ENCODE measurements around the gene ZBTB4. TPM values are rescaled to one million over a fixed set of nuclear protein-coding genes. Genes with fewer than 3 reads are reported as not detected.
A peak's percentile ranks its signal among the peaks of the same experiment; 100 is the strongest.

ZBTB4 gene
- total and polyA plus RNA-seq, 9 of the 15 experiments (the other 6 are each of a cell fraction or from before 2014, with no cell fraction given): 0.92 to 6.9 (median 3.3) TPM

GRCh38 chr17:7496470-7497183 is 17.2 kb upstream of the ZBTB4 start:
- no peak for ATAC-seq
- H3K79me2 ChIP-seq (ENCODE audit: control insufficient read depth, insufficient read depth, low read length): peaks cover 37% of the 10 kb centered on the region

More at GRCh38 chr17:7496470-7497183, 17.2 kb upstream of the ZBTB4 start:
- TF ChIP-seq POLR2G (IDR thresholded peaks at IDR 0.05; ENCODE audit: low read depth, low read length) (0 out of 2 replicates have a peak, but pooled peaks have one; percentile 2), TCF15 (CRISPR knock-in tag; IDR thresholded peaks at IDR 0.05) (no peak), PATZ1 (CRISPR knock-in tag; IDR thresholded peaks at IDR 0.05; ENCODE audit: borderline replicate concordance) (no peak)
- Histone ChIP-seq H3K27me3 (ENCODE audit: control insufficient read depth in 2 of 2, insufficient read depth in 2 of 2, low read length in 2 of 2) (no peaks in the 10 kb centered on the region), H2AFZ (ENCODE audit: low read depth, low read length) (no peak overlapping the region), H3K27ac (ENCODE audit: extremely low read depth, low read depth, low read length) (no peak overlapping the region), H3K4me2 (ENCODE audit: insufficient read depth, low read length) (no peak overlapping the region), H3K9ac (ENCODE audit: insufficient read depth in 1 of 2, low read depth in 2 of 2, low read length in 2 of 2) (no peak overlapping the region; a peak in 1 of 4 replicates), H3K9me1 (ENCODE audit: control insufficient read depth, insufficient read depth, low read length) (no peaks in the 10 kb centered on the region), H3K9me3 (replicated peaks; ENCODE audit: control insufficient read depth, insufficient read depth, low read depth, low read length) (no peaks in the 10 kb centered on the region), H3K36me3 (ENCODE audit: control insufficient read depth, insufficient read depth, low read length) (peaks cover 85% of the 10 kb centered on the region), H3K4me1 (replicated peaks in 1 of 2; ENCODE audit: control insufficient read depth in 2 of 2, insufficient read depth in 2 of 2, low read length in 2 of 2) (no peaks in the 10 kb centered on the region), H4K20me1 (replicated peaks; ENCODE audit: control insufficient read depth, insufficient read depth, low read length) (peaks cover 12% of the 10 kb centered on the region; the same call in 1 of the 2 replicates), H3K4me3 (no peak overlapping the region)
- in situ Hi-C loops (cut with MboI) (no loop called here), intact Hi-C loops (cut with micrococcal nuclease) (no loop called here)
- WGBS (ENCODE audit: insufficient coverage, low coverage, missing lambda C conversion rate): 97% methylated on average over 7 of the region's 20 CpGs
- TSS peak; percentile 30 for BruUV-seq (replicated peaks)
- DNase-seq (ENCODE audit: extremely low read depth in 1 of 4, low spot score in 3 of 4) (peak in 1 of 4 experiments; percentile 7), FAIRE-seq (no peak)
- POLR2A ChIA-PET: interaction anchor here (0.6 to 3.6 kb wide), 11 partner anchors 11 to 143 kb away, joined by 3 to 25 read pairs (median 3); partner anchors contain the start of genes POLR2A, TMEM102 and TMEM256
- CTCF ChIA-PET (ENCODE audit: low intra/inter-chr PET ratio): no interaction called here
